MM.1S (cell line): ENCODE measurements around the gene TBPL2.
A peak's percentile ranks its signal among the peaks of the same experiment; 100 is the strongest.

Experiments used
- DNase-seq: peaks from one replicate; pipeline ENCODE4 v3.0.0-alpha.2; 2015
- H2AFZ ChIP-seq: fragments of 300-600 bp; sonication (generic); 2 replicates; pipeline ENCODE4 v1.6.0; 2016; ENCODE audit warnings: antibody characterized with exemption, low read length
- H3F3A ChIP-seq: fragments of 300-600 bp; sonication (generic); 2 replicates; pipeline ENCODE4 v1.6.1; 2016; ENCODE audit warnings: mild to moderate bottlenecking, antibody characterized with exemption, low read length, moderate library complexity, mixed read lengths; ENCODE audit not compliant: insufficient read depth
- H3K27ac ChIP-seq: fragments of 300-600 bp; sonication (generic); 2 replicates; pipeline ENCODE4 v1.5.1; 2016; ENCODE audit warnings: mild to moderate bottlenecking, low read length
- H3K27me3 ChIP-seq: fragments of 300-600 bp; sonication (generic); replicated peaks from 2 replicates; pipeline ENCODE4 v1.6.0; 2016; ENCODE audit warnings: low read length; ENCODE audit not compliant: insufficient read depth
- H3K36me3 ChIP-seq: fragments of 300-600 bp; sonication (generic); replicated peaks from 2 replicates; pipeline ENCODE4 v1.6.1; 2016; ENCODE audit warnings: mild to moderate bottlenecking, low read length, mixed read lengths; ENCODE audit not compliant: insufficient read depth
- H3K4me1 ChIP-seq: fragments of 300-600 bp; sonication (generic); 2 replicates; pipeline ENCODE4 v1.6.1; 2016; ENCODE audit warnings: low read length, mixed read lengths
- H3K4me2 ChIP-seq: fragments of 300-600 bp; sonication (generic); 2 replicates; pipeline ENCODE4 v1.6.0; 2016; ENCODE audit warnings: low read depth, low read length
- H3K4me3 ChIP-seq: fragments of 300-600 bp; sonication (generic); 2 replicates; pipeline ENCODE4 v1.5.1; 2016; ENCODE audit warnings: low read length, mixed read lengths
- H3K79me2 ChIP-seq: fragments of 300-600 bp; sonication (generic); 2 replicates; pipeline ENCODE4 v1.6.1; 2016; ENCODE audit warnings: mixed run types, low read length, mixed read lengths
- H3K9ac ChIP-seq: fragments of 300-600 bp; sonication (generic); 2 replicates; pipeline ENCODE4 v1.6.1; 2016; ENCODE audit warnings: low read length, mixed read lengths
- H3K9me2 ChIP-seq: fragments of 300-600 bp; sonication (generic); replicated peaks from 2 replicates; pipeline ENCODE4 v1.6.1; 2016; ENCODE audit warnings: mild to moderate bottlenecking, low read length, mixed read lengths; ENCODE audit not compliant: insufficient read depth
- H3K9me3 ChIP-seq: fragments of 300-600 bp; sonication (generic); replicated peaks from 2 replicates; pipeline ENCODE4 v1.6.1; 2016; ENCODE audit warnings: mild to moderate bottlenecking, low read length, mixed read lengths; ENCODE audit not compliant: insufficient read depth
- H4K20me1 ChIP-seq: fragments of 300-600 bp; sonication (generic); 2 replicates; pipeline ENCODE4 v1.6.1; 2016; ENCODE audit warnings: mild to moderate bottlenecking, low read length, moderate library complexity, mixed read lengths; ENCODE audit not compliant: insufficient read depth
- EZH2 ChIP-seq: fragments of 300-600 bp; sonication (generic); optimal IDR thresholded peaks from 2 replicates; pipeline ENCODE3; 2017; ENCODE audit warnings: low read depth, mild to moderate bottlenecking, antibody characterized with exemption, low read length, mixed read lengths
- EZH2phosphoT487 ChIP-seq: fragments of 300-600 bp; sonication (generic); IDR thresholded peaks from 2 replicates; pipeline ENCODE4 v1.6.1; 2018; ENCODE audit warnings: antibody characterized with exemption, low read length
- TF ChIP-seq, protein P1 (sequence below): fragments of 300-600 bp; sonication (generic); IDR thresholded peaks from 2 replicates; pipeline ENCODE4 v1.5.1; 2016; ENCODE audit warnings: antibody characterized with exemption, low read length, mixed read lengths

Gene TBPL2

DNA sequence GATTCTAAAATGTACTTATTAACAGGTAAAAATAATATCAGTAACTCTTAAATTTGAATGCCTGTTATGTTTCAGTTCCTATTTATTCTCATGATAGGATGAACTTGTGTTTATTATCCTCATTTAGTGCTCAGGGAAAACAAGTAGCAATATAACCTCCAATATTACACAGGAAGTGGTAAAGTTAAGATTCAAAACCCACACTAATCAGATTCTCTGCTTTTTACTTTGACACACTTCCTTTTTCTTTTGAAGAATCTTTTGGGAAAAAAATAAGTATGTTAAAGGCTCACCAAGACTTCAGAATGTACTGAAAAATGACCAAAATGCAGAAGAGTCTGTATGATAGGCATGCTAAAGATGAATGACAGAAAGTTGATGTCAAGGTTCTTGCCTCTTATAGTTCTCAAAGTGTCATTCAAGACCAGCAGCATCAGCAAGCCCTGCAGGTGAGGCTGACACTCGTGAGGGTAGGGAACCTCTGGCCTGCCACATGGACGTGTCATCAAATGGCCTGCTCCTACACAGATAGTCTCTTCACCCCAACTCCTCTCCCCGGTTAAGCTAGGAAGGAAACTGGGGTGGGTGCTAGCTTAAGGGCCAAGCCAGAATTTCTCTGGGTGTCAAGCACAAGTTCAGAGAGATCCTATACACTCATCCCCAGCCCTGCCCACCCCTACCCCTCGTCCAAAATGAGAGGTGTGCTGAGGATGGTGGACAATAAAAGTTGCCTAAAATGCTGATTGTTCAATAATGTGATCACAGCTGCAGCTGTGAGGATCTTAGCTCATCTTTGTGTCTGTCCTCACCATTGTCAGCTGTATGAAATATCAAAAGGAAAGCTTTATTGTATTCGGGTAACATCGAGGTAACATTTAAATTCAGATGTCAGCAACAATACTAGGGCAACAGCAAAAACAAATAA lies 6.3 kb downstream of the TBPL2 start:
- Histone ChIP-seq H3K4me3 (no peak overlapping the region), H3K4me2 (peak overlapping the region; percentile 43), H3K9me2 (no peaks in the 10 kb centered on the region), H2AFZ (peak overlapping the region; percentile 35; the same call in 1 of the 2 replicates), H3K4me1 (peaks cover 24% of the 10 kb centered on the region), H3F3A (peaks cover 4% of the 10 kb centered on the region), H3K27ac (no peak overlapping the region), H3K36me3 (no peaks in the 10 kb centered on the region), H3K27me3 (no peaks in the 10 kb centered on the region), H3K9ac (no peak overlapping the region), H4K20me1 (no peaks in the 10 kb centered on the region), H3K79me2 (no peaks in the 10 kb centered on the region), H3K9me3 (no peaks in the 10 kb centered on the region)
- DNase-seq = no peak
- TF ChIP-seq EZH2 (no peak), EZH2phosphoT487 (no peak)
- TF ChIP-seq, protein P1, sequence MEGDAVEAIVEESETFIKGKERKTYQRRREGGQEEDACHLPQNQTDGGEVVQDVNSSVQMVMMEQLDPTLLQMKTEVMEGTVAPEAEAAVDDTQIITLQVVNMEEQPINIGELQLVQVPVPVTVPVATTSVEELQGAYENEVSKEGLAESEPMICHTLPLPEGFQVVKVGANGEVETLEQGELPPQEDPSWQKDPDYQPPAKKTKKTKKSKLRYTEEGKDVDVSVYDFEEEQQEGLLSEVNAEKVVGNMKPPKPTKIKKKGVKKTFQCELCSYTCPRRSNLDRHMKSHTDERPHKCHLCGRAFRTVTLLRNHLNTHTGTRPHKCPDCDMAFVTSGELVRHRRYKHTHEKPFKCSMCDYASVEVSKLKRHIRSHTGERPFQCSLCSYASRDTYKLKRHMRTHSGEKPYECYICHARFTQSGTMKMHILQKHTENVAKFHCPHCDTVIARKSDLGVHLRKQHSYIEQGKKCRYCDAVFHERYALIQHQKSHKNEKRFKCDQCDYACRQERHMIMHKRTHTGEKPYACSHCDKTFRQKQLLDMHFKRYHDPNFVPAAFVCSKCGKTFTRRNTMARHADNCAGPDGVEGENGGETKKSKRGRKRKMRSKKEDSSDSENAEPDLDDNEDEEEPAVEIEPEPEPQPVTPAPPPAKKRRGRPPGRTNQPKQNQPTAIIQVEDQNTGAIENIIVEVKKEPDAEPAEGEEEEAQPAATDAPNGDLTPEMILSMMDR = no peak

DNA sequence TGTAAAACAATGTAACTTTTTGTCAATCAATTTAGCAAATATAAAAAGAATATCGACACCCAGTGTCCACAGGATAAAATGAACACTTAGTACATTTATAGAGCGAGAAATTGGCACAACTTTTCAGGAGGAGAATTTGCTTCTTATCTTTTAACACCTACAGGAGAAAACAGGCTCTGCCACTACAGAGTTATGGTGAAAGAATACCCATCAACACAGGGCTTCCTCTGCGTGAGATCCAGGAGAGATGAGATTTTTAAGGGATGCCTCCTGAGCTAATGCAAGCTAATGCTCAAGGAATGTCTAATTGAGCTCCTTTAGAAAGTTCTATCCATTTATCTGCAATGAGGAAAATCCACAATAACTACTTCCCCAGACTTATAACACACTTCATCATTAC lies 7.8 kb downstream of the TBPL2 start:
- H3K9ac ChIP-seq = no peak overlapping the region
- H3K4me1 ChIP-seq = peaks cover 32% of the 10 kb centered on the region
- no peak for DNase-seq
- no peak overlapping the region for H3K4me2 ChIP-seq
- no peak overlapping the region for H2AFZ ChIP-seq
- TF ChIP-seq EZH2 = no peak
- TF ChIP-seq, protein P1 = no peak
- no peak for TF ChIP-seq EZH2phosphoT487
- no peak overlapping the region for H3K4me3 ChIP-seq
- H3K9me3 ChIP-seq = no peaks in the 10 kb centered on the region
- peaks cover 9% of the 10 kb centered on the region for H3F3A ChIP-seq
- H3K27me3 ChIP-seq = no peaks in the 10 kb centered on the region
- H3K27ac ChIP-seq = no peak overlapping the region
- H4K20me1 ChIP-seq = no peaks in the 10 kb centered on the region
- H3K9me2 ChIP-seq = no peaks in the 10 kb centered on the region
- H3K36me3 ChIP-seq = no peaks in the 10 kb centered on the region
- no peaks in the 10 kb centered on the region for H3K79me2 ChIP-seq

DNA sequence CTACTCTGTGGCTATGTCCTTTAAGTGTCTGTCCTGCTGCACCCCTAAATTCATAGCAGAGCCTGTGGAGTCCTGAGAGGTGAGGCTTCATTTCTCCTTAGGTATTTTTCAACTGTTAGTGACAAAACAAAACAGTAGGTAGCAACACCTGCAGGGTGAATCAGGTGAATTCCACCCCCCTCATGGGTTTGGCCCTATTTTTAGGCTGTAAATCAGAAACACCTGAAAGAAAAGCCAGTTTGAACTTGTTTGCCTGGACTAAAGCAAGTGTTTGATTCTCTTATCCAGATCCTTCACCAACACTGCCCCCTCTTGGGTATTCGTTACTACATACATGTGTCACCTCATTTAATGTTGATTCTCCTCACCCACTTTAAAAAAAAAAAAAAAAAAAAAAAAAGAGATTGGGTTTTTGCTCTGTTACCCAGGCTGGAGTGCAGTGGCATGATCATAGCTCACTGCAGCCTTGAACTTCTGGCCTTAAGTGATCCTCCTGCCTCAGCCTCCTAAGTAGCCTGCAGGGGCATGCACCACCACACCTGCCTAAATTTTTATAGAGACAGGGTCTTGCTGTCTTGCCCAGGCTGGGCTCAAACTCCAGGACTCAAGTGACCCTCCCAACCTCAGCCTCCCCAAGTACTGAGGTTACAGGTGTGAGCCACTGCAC lies 10.3 kb downstream of the TBPL2 start:
- peaks cover 9% of the 10 kb centered on the region for H3F3A ChIP-seq
- no peaks in the 10 kb centered on the region for H3K36me3 ChIP-seq
- no peaks in the 10 kb centered on the region for H3K9me2 ChIP-seq
- peak overlapping the region; percentile 97 for H3K27ac ChIP-seq
- peak overlapping the region; percentile 34; the same call in 1 of the 2 replicates for H2AFZ ChIP-seq
- H3K4me2 ChIP-seq = peak overlapping the region; percentile 74
- H3K4me3 ChIP-seq = peak overlapping the region; percentile 39; the same call in 1 of the 2 replicates
- no peaks in the 10 kb centered on the region for H3K9me3 ChIP-seq
- peak; percentile 91 for DNase-seq
- TF ChIP-seq, protein P1 = peak; percentile 38
- no peak for TF ChIP-seq EZH2
- peaks cover 32% of the 10 kb centered on the region for H3K4me1 ChIP-seq
- no peaks in the 10 kb centered on the region for H4K20me1 ChIP-seq
- H3K9ac ChIP-seq = peak overlapping the region; percentile 68
- H3K27me3 ChIP-seq = no peaks in the 10 kb centered on the region
- no peaks in the 10 kb centered on the region for H3K79me2 ChIP-seq
